IMR-90 (cell line): Measurements from ENCODE around the gene PZP. TPM values are rescaled to one million over a fixed set of nuclear protein-coding genes. Genes with fewer than 3 reads are reported as not detected.

Experiments
- ATAC-seq: fragments of 200-7000 bp; cut with Tn5 transposase; 2 replicates; pipeline ENCODE4 v1.9.1; 2020; ENCODE audit warnings: low read depth, mild to moderate bottlenecking, moderate library complexity
- BruUV-seq: library from RNA; stranded (reverse); fragments of 400-500 nt; replicated peaks from 2 replicates; lab custom pipeline; 2021; lab: Mats Ljungman, UMichigan
- CTCF ChIA-PET: fragments of 300-600 bp; formaldehyde crosslinking; extraction: SDS; loops from one replicate; lab custom pipeline; 2021; ENCODE audit warnings: antibody characterized with exemption; lab: Yijun Ruan, JAX
- POLR2A ChIA-PET: fragments of 300-600 bp; sonication (Branson Sonifier 250); formaldehyde crosslinking; loops from one replicate; lab custom pipeline; 2022; ENCODE audit warnings: antibody characterized with exemption; ENCODE audit not compliant: unreplicated experiment; lab: Charles Lee
- DNase-seq: peaks from one replicate; pipeline ENCODE4 v3.0.0; 2013
- H2AFZ ChIP-seq: replicated peaks from 2 replicates; pipeline ENCODE3; 2013; ENCODE audit warnings: low read length, mild to moderate bottlenecking; ENCODE audit not compliant: poor library complexity
- H2AK5ac ChIP-seq: 2 replicates; pipeline ENCODE4 v1.6.1; 2013; ENCODE audit warnings: low read depth, low read length, inconsistent platforms
- H2AK9ac ChIP-seq: replicated peaks from 2 replicates; pipeline ENCODE3; 2013; ENCODE audit warnings: mild to moderate bottlenecking, low read depth, low read length, moderate library complexity; ENCODE audit not compliant: poor library complexity
- H2BK120ac ChIP-seq: 2 replicates; pipeline ENCODE4 v1.6.1; 2013; ENCODE audit warnings: low read depth, low read length, inconsistent platforms
- H2BK15ac ChIP-seq: 3 replicates; pipeline ENCODE4 v1.6.1; 2013; ENCODE audit warnings: low read depth, low read length, inconsistent platforms
- H2BK20ac ChIP-seq: 2 replicates; pipeline ENCODE4 v1.6.1; 2013; ENCODE audit warnings: low read depth, mild to moderate bottlenecking, inconsistent platforms, low read length, moderate library complexity
- H2BK5ac ChIP-seq: 2 replicates; pipeline ENCODE4 v1.6.1; 2013; ENCODE audit warnings: mild to moderate bottlenecking, low read depth, low read length, inconsistent platforms; ENCODE audit not compliant: poor library complexity, severe bottlenecking
- H3K14ac ChIP-seq: replicated peaks from 2 replicates; pipeline ENCODE4 v1.6.1; 2013; ENCODE audit warnings: low read depth, low read length, inconsistent platforms
- H3K18ac ChIP-seq: 2 replicates; pipeline ENCODE4 v1.6.1; 2013; ENCODE audit warnings: low read depth, low read length, control low read depth
- H3K23ac ChIP-seq: 2 replicates; pipeline ENCODE4 v1.6.1; 2013; ENCODE audit warnings: low read depth, low read length, inconsistent platforms
- H3K27ac ChIP-seq: 2 replicates; pipeline ENCODE4 v1.5.1; 2013; ENCODE audit warnings: mild to moderate bottlenecking, control low read depth, low read length; ENCODE audit not compliant: insufficient read depth
- H3K27me3 ChIP-seq: 2 replicates; pipeline ENCODE4 v1.6.1; 2013; ENCODE audit warnings: low read length; ENCODE audit not compliant: control insufficient read depth, insufficient read depth
- H3K36me3 ChIP-seq: 2 replicates; pipeline ENCODE4 v1.6.1; 2013; ENCODE audit warnings: low read length, mixed read lengths; ENCODE audit not compliant: control insufficient read depth, insufficient read depth
- H3K4ac ChIP-seq: 2 replicates; pipeline ENCODE4 v1.6.1; 2013; ENCODE audit warnings: low read depth, low read length, inconsistent platforms
- H3K4me1 ChIP-seq: 2 replicates; pipeline ENCODE4 v1.6.1; 2013; ENCODE audit warnings: low read length, mixed read lengths; ENCODE audit not compliant: control insufficient read depth, insufficient read depth
- H3K4me2 ChIP-seq: 2 replicates; pipeline ENCODE4 v1.6.1; 2013; ENCODE audit warnings: low read depth, mild to moderate bottlenecking, control low read depth, low read length, moderate library complexity
- H3K4me3 ChIP-seq: 2 replicates; pipeline ENCODE4 v1.5.1; 2013; ENCODE audit warnings: low read depth, mild to moderate bottlenecking, control low read depth, low read length, moderate library complexity; ENCODE audit not compliant: insufficient read depth
- H3K56ac ChIP-seq: 2 replicates; pipeline ENCODE4 v1.6.1; 2013; ENCODE audit warnings: low read length, inconsistent platforms; ENCODE audit not compliant: insufficient read depth; ENCODE audit errors: extremely low read depth
- H3K79me1 ChIP-seq, 2 experiments: 2 replicates each; pipeline ENCODE4 v1.6.1; 2013; ENCODE audit warnings: low read length in 2 of 2, inconsistent platforms in 1 of 2, low read depth in 1 of 2
- H3K9ac ChIP-seq: 2 replicates; pipeline ENCODE4 v1.6.1; 2013; ENCODE audit warnings: low read depth, low read length, control low read depth
- H3K9me1 ChIP-seq: 2 replicates; pipeline ENCODE4 v1.6.1; 2013; ENCODE audit warnings: low read length, inconsistent platforms; ENCODE audit not compliant: insufficient read depth
- H3K9me3 ChIP-seq: 2 replicates; pipeline ENCODE4 v1.6.1; 2013; ENCODE audit warnings: low read length; ENCODE audit not compliant: control insufficient read depth, insufficient read depth
- H4K20me1 ChIP-seq: 2 replicates; pipeline ENCODE4 v1.6.1; 2013; ENCODE audit warnings: low read length, inconsistent platforms; ENCODE audit not compliant: insufficient read depth
- H4K5ac ChIP-seq: 2 replicates; pipeline ENCODE4 v1.6.1; 2013; ENCODE audit warnings: mild to moderate bottlenecking, low read depth, low read length, control low read depth
- H4K8ac ChIP-seq, 2 experiments: 2 replicates each; pipeline ENCODE4 v1.6.1; 2013; ENCODE audit warnings: low read depth in 2 of 2, low read length in 2 of 2, control low read depth in 1 of 2, inconsistent platforms in 1 of 2
- H4K91ac ChIP-seq: 2 replicates; pipeline ENCODE4 v1.6.1; 2013; ENCODE audit warnings: low read depth, low read length, inconsistent platforms; ENCODE audit not compliant: insufficient read depth
- BHLHE40 ChIP-seq: fragments of 150-350 bp; IDR thresholded peaks from 2 replicates; pipeline ENCODE4 v1.6.1; 2016; ENCODE audit warnings: mild to moderate bottlenecking, low read depth, low read length
- CHD1 ChIP-seq: IDR thresholded peaks from 2 replicates; pipeline ENCODE4 v1.6.1; 2012; ENCODE audit warnings: low read depth, low read length, improper control_type of control experiment
- MAZ ChIP-seq: IDR thresholded peaks from 2 replicates; pipeline ENCODE4 v1.6.1; 2012; ENCODE audit warnings: low read depth, mild to moderate bottlenecking, low read length, improper control_type of control experiment, moderate library complexity, borderline replicate concordance
- NFE2L2 ChIP-seq: fragments of 150-350 bp; IDR thresholded peaks from 2 replicates; pipeline ENCODE4 v1.6.1; 2016; ENCODE audit warnings: low read depth, mild to moderate bottlenecking, low read length
- RAD21 ChIP-seq: IDR thresholded peaks from 2 replicates; pipeline ENCODE4 v1.6.1; 2012; ENCODE audit warnings: low read length, improper control_type of control experiment
- RFX5 ChIP-seq: IDR thresholded peaks from 2 replicates; pipeline ENCODE4 v1.8.0; 2012; ENCODE audit warnings: low read depth, mild to moderate bottlenecking, low read length, moderate library complexity
- WGBS, 2 experiments: methylation state at CpG; one replicate each; pipeline versions ENCODE4 v1.1.5 to v1.1.7; 2013; ENCODE audit warnings: missing lambda C conversion rate in 2 of 2; ENCODE audit not compliant: insufficient read length in 1 of 2; ENCODE audit errors: extremely low coverage in 2 of 2; 5-methylcytosine and 5-hydroxymethylcytosine counted together
- dilution Hi-C: fragments of 300-500 bp; cut with HindIII; formaldehyde crosslinking; loops from one replicate; pipeline ENCODE4 v1.14.3; 2018; ENCODE audit warnings: low sequenced_read_pairs; ENCODE audit not compliant: unreplicated experiment
- in situ Hi-C: fragments of 300-500 bp; cut with MboI; formaldehyde crosslinking; loops from 3 replicates; pipeline ENCODE4 v1.14.3; 2019; ENCODE audit warnings: low sequenced_read_pairs, inconsistent platforms, mixed read lengths
- intact Hi-C: fragments of 100-400 bp; cut with micrococcal nuclease; formaldehyde crosslinking; loops from 2 replicates; pipeline ENCODE4 v1.10.0; 2022
- polyA plus RNA-seq, 3 experiments: library from polyadenylated mRNA; depleted of rRNA; stranded (reverse); fragments of >200 nt; gene quantifications; 2 replicates each; pipeline ENCODE4 v1.2.3, GENCODE V29; 2012; ENCODE audit warnings: low replicate concordance in 1 of 3
- total RNA-seq: library from RNA; depleted of rRNA; stranded (reverse); fragments of >200 nt; gene quantifications from 2 replicates; pipeline ENCODE4 v1.2.3, GENCODE V29; 2012
- TF ChIP-seq, protein P1 (sequence below): fragments of 150-350 bp; IDR thresholded peaks from 2 replicates; pipeline ENCODE4 v1.6.1; 2017; ENCODE audit warnings: mild to moderate bottlenecking, antibody characterized with exemption, low read length, low read depth
- TF ChIP-seq, protein P2 (sequence below): fragments of 150-350 bp; IDR thresholded peaks from 2 replicates; pipeline ENCODE4 v1.6.1; 2016; ENCODE audit warnings: low read depth, mild to moderate bottlenecking, low read length, moderate library complexity, borderline replicate concordance
- TF ChIP-seq, protein P3 (sequence below): conservative IDR thresholded peaks from 2 replicates; pipeline ENCODE4 v1.5.1; 2012; ENCODE audit warnings: mild to moderate bottlenecking, low read depth, low read length, improper control_type of control experiment

Gene PZP
- total and polyA plus RNA-seq, 2 of the 4 experiments (the other 2 are of a cell fraction), result not detected

DNA sequence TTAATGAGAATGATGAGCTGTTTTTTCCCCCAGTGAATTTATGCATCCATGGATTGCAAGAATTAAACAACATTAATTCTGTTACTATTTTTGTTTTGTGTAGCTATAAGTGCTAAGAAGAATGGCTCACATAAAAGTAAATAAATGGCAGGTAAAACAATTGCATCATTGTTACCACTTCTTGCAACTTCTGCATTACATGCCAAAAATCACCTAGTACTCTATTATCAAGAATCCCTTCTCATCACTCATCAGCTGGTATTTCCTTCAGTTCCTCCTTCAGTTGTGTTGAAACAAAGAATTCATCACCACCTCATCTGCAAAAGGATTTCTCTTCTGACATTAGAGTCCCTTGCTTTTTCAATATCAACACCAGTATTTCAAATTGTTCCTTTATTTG, 93.2 kb downstream of the PZP start (continued):
- TF ChIP-seq, protein P1, sequence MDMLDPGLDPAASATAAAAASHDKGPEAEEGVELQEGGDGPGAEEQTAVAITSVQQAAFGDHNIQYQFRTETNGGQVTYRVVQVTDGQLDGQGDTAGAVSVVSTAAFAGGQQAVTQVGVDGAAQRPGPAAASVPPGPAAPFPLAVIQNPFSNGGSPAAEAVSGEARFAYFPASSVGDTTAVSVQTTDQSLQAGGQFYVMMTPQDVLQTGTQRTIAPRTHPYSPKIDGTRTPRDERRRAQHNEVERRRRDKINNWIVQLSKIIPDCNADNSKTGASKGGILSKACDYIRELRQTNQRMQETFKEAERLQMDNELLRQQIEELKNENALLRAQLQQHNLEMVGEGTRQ, result no peak
- TF ChIP-seq BHLHE40 (no peak), MAZ (no peak)

DNA sequence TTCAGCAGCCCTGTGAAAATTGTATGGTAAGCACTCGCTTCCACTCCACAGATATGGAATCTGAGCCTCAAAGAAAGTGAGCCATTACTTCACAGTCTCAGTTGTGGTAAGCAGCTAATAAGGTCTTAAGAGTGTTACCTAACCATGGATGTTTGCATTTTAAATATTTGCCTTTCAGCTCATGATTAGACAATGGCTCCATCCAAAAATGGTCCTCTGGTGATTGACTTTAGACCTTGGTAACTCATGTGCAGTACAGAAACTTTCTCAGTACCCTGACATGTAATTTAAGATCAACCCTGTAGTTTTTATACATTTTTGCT, 94.2 kb downstream of the PZP start:
- Histone ChIP-seq H4K20me1 (no peaks in the 10 kb centered on the region), H4K5ac (no peak overlapping the region), H4K8ac (no peak overlapping the region), H4K91ac (no peak overlapping the region), H3K9me3 (no peaks in the 10 kb centered on the region), H3K9me1 (no peaks in the 10 kb centered on the region; the same call in 1 of the 2 replicates), H3K4me1 (peaks cover 2% of the 10 kb centered on the region; the same call in 1 of the 2 replicates), H3K4me2 (no peak overlapping the region), H2AFZ (no peak overlapping the region), H3K14ac (no peak overlapping the region), H3K23ac (no peak overlapping the region), H2BK5ac (no peak overlapping the region), H3K18ac (no peak overlapping the region), H3K36me3 (peaks cover 4% of the 10 kb centered on the region; the same call in 1 of the 2 replicates), H3K27ac (peak overlapping the region; percentile 22; the same call in 1 of the 2 replicates), H3K4me3 (no peak overlapping the region), H3K56ac (no peak overlapping the region), H2BK15ac (no peak overlapping the region), H3K27me3 (no peaks in the 10 kb centered on the region), H2AK9ac (no peak overlapping the region), H3K4ac (no peak overlapping the region), H2AK5ac (no peak overlapping the region), H3K79me1 (no peaks in the 10 kb centered on the region), H3K9ac (no peak overlapping the region), H2BK120ac (no peak overlapping the region), H2BK20ac (no peak overlapping the region)
- POLR2A ChIA-PET, result no interaction called here
- BruUV-seq, result no TSS peak
- no peak for DNase-seq
- in situ Hi-C loops (no loop called here), intact Hi-C loops (no loop called here), dilution Hi-C loops (no loop called here)
- WGBS, 2 experiments, result no CpG with 5 or more reads among the region's 1 CpG
- ATAC-seq, result no peak
- TF ChIP-seq RAD21, result no peak
- TF ChIP-seq, protein P1, result no peak
- TF ChIP-seq CHD1, result no peak
- TF ChIP-seq MAZ, result no peak
- TF ChIP-seq RFX5, result no peak
- TF ChIP-seq, protein P2, sequence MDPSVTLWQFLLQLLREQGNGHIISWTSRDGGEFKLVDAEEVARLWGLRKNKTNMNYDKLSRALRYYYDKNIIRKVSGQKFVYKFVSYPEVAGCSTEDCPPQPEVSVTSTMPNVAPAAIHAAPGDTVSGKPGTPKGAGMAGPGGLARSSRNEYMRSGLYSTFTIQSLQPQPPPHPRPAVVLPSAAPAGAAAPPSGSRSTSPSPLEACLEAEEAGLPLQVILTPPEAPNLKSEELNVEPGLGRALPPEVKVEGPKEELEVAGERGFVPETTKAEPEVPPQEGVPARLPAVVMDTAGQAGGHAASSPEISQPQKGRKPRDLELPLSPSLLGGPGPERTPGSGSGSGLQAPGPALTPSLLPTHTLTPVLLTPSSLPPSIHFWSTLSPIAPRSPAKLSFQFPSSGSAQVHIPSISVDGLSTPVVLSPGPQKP, result no peak
- TF ChIP-seq NFE2L2, result no peak
- TF ChIP-seq, protein P3, sequence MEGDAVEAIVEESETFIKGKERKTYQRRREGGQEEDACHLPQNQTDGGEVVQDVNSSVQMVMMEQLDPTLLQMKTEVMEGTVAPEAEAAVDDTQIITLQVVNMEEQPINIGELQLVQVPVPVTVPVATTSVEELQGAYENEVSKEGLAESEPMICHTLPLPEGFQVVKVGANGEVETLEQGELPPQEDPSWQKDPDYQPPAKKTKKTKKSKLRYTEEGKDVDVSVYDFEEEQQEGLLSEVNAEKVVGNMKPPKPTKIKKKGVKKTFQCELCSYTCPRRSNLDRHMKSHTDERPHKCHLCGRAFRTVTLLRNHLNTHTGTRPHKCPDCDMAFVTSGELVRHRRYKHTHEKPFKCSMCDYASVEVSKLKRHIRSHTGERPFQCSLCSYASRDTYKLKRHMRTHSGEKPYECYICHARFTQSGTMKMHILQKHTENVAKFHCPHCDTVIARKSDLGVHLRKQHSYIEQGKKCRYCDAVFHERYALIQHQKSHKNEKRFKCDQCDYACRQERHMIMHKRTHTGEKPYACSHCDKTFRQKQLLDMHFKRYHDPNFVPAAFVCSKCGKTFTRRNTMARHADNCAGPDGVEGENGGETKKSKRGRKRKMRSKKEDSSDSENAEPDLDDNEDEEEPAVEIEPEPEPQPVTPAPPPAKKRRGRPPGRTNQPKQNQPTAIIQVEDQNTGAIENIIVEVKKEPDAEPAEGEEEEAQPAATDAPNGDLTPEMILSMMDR, result no peak
- CTCF ChIA-PET, result no interaction called here
